GM19099 (cell line): ENCODE results near the gene CYRIA.

Experiments used
- POLR2A ChIP-seq: IDR thresholded peaks from 3 replicates; pipeline ENCODE4 v1.6.1; 2011; ENCODE audit warnings: low read depth; ENCODE audit not compliant: insufficient read length; ENCODE audit errors: extremely low read depth

Gene CYRIA

DNA sequence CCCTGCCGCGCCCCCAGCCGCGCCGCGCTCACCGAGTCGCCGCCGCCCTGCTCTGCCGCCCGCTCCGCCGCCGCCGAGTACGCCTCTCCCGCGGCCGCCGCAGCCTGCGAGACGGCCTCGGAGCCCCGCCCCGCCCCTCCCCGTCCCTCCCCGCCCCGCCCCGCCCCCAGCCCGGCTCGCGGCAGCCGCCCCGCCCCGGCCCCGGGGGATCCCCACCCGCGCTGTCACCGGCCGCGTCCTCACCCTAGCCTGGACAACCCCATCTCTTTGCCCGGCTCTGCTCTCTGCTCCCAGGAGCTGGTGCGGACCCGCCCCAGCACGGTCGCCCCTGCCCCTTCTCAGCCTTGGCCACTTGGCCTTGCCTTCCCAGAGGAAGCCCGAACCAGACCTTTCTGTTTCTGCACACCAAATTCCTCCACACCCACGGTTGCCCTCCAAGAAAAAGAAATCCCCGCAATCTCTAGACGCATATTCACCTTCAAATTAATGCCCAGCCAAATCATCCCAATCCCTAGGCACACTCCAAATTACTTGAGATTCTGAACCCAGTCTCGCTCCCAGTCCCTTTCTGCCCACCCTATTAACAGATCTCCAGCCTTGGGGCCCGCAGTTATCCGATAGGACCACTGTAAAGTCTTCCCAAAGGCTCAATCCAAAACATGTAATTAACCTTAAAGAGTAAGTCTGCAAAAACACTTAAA lies at the start of gene CYRIA:
CYRIA (minus strand) TSS at position 87 of the 701 bp plus-strand sequence. CDS start 77,715 bp downstream, outside the sequence.
- no peak for TF ChIP-seq POLR2A

DNA sequence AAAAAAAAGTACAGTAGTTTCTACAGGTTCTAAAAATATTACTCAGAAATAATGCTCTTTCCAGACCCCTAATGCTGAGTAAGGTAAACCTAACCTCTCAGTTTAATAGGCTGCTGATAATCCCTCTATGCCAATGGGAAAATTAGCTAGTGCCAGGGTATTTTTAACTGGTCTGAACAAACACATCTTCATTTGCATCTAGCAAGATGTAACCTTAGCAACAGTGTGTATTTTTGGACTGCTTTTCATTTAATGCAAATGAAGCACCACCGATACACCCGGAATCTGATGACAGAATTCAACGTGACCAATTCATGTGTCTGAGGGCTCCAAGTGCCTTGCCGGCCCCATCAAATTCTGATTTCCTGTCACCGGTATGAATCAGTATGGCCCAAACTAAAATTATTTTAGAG lies 47.4 kb upstream of the CYRIA start:
- no peak for TF ChIP-seq POLR2A

DNA sequence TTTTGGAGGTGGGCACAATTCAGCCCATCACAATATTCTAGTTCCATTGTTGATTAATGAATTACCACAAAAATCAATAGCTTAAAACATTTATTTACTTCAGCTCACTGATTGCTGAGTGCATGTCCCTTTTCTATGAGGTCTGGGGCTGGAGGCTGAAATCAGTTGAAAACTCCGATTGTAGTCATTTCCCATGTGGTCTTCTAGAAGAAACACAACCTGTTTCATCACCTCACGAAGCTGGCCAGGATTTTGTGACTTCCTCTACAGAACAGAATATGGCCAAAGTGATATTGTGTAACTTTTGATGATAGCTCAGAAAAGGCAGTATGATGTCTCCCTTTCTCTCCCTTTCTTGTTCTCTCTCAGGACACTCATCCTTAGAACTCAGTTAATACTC lies 44.1 kb upstream of the CYRIA start:
- no peak for TF ChIP-seq POLR2A

DNA sequence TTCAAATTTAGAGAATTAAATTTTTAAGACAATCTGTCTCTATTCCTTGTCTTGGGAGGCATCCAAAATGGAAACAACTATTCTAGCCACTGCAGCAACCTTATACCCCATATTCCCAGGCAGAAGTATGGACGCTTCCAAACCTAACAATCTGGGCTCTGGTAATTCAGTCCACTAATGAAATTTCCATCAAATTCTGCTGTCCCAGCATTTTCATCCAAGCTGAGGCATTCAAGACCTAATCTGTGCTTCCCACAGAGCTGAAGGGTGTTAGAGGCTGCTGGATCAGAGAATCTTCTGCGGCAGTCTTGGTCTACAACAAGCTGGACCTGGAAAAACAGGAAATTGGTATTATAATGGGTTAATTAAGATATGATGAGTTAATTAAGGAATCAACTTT lies 42.5 kb upstream of the CYRIA start:
- no peak for TF ChIP-seq POLR2A

DNA sequence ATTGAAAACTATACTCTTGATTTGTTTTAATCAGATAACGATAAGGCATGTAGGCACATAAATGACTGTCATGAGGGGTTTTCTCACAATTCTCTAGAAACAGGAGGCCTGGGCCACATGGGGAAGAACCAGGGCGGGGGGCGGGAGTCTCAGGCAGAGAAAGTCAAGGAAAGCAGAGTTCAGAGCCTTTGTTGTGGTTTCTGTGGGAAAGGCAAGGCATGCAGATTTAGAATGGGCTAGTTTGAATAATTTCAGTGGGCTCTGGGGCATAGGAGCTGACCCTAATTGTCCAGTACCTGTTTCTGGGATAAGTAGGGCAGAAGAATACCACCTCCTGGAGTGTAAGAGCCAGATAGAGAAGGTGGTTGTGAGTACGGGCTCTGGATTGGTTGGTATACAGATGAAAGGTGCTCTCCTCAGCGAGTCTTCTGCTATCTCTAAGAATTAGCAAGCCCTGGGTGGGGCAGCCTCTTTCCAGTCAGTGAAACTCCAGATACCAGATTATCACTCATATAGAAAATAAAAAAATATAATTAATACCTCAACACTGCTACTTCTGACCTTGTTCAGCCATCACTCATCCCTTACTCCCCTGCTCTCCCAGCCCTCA lies 41.5 kb upstream of the CYRIA start:
- TF ChIP-seq POLR2A = no peak

DNA sequence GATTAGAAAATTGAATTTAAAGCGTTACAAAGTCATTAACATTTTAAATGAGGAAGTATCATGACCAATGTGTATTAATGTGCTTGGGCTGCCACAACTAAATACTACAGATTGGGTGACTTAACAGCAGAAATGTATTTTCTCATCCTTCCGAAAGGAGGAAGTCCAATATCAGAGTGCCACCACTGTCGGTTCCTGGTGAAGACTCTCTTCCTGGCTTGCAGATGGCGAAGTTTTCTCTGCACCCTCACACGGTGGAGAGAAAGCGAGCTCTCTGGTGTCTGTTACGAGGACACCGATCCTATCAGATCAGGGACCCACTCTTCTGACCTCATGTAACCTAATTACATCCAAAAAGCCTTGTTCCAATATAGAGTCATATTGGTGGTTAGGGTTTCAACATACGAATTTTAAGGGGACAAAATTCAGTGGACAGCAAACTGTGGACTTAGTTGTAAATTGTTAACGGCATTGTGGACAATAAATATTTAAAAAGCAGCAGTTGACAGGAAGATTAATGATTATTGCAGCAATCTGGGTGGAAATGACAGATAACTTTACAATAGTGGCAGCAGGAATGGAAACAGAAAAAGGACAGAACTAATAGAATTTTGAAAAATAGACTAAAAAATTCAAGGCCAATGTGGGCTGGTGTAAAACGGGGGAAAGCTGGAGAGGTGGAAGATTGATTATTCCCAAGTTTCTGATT lies 35.1 kb upstream of the CYRIA start:
- TF ChIP-seq POLR2A = no peak

DNA sequence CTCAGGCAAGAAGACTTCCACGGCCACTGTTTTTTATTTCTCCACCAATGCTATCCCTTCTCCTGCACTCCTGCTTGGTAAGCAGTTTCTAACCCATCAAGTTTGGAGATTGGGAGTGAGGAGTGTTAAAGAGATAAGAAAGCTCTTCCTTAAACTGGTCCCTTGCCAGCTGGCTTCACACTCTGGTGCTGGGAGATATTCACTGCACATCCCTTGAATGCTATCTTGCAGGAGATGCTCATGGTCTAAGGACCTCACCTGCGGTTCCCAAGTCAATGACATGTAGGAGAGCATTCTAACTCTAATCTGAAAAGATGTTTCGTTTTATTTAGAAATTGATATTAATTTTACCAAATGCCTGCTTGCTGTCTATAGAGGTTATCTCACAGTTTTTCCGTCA lies 28.2 kb upstream of the CYRIA start:
- no peak for TF ChIP-seq POLR2A

DNA sequence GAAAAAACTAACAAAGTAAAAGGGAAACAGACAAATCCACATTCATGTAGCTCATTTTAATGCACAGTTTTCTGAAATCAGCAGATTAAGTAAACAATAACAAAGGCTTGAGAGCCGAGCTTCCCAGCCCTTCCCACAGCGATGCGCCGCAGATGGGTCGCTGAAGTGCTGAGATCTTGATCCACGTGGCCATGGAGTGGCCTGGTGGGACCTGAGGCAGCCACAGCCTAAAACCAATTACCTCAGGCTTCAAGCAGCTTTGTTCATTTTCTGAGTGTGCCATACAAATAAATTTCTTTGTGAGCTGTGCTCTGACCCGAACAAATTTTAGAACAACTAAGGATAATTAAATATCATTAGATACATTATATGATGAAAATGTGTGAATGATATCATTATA lies 25.6 kb upstream of the CYRIA start:
- TF ChIP-seq POLR2A = no peak

DNA sequence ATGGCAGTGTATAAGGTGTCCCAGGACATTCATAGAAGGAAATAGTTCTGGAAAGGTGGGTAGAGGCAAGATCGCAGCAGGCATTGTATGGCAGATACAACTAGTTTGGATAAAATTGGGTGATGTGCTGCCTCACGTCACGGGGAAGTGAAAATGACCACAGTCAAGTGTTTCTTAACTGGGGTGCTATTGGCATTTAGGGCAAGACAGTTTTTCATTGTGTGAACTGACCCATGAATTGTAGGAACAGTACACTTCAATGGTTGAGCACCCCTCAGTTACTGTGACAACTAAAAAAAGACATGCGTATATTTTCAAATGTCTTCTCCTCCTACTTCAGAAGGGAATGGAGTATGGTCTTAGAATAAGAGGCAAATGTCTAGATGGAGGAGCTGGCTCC lies 22.3 kb upstream of the CYRIA start:
- no peak for TF ChIP-seq POLR2A

DNA sequence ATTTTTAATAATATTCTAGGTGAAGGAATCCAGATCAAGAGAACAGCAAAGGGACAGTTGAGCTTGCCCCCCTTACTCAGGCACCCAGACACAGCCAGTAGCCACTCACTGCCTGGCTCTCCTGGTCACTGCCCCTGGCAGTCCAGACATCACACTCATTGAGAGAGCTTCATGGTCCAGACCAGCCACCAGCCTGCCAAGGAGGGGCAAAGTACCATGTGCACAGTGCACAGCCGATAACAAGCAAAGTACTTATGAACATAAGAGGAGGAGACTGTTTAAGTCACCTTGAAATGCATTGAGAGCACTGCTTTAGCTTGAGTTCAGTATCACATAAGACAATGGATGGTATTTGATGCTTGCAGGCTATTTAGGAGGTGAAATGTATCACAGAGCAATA lies 21.6 kb upstream of the CYRIA start:
- TF ChIP-seq POLR2A = no peak

DNA sequence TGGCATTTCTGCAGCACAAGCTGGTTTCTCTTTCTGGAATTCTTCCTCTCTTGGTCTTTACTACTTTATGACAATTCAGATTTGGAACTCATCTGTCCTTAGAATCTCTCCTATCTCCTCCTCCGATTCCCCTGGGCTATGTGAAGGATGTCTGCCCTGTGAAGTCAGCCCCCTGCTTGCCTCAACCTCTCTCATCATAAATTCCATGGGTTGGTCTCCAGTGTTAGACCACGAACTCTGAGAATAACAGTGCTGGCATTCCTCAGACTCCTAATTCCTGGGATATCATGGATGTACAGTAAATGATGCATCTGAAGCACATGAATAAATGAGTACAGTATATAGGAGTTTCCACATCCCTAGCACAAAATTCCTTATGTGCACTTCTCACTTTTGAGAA lies 21.0 kb upstream of the CYRIA start:
- no peak for TF ChIP-seq POLR2A

DNA sequence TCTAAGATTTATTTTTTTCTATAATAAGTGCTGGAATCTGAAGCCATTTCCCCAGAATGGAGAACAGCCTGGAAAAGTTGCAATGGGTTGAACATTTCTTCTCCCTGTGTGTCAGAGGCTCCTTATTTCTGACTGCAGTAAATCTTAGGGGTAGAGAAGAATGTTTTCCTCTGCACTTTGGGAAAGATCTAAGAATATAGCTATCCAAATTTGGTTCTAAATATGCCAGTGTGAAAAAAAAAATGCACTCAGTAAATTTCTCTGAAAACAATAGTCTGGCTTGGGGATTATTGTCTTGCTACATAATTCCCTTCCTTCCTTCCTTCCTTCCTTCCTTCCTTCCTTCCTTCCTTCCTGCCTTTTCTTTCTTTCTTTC lies 19.7 kb upstream of the CYRIA start:
- no peak for TF ChIP-seq POLR2A

DNA sequence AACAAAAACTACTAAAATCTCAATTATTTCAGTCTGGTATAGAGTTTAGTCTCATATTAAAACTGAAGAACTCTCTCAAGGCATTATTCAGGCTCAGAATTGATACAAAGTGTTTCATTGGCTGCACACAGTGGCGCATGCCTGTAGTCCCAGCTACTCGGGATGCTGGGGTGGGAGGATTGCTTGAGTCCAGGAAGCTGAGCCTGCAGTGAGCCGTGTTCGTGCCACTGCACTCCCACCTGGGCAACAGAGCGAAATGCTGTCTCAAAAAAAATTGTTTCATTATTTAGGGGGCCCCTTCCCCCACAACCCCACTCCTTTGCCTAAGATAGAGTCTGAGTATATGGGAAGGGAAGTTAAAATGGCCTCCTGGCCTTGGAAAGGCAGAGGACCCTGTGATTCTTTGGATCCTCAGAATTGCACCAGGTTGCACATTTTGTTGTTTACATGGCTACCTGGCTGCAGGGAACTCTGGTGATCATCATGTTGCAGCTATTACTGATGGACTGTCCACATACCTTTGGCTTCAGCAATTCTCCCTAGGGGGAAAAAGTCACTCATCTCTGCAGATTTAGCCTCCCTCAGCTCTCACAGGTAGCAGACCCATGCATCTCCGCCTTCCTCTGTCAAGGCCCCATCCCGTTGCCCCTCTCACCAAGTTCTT lies 19.2 kb upstream of the CYRIA start:
- TF ChIP-seq POLR2A = no peak

DNA sequence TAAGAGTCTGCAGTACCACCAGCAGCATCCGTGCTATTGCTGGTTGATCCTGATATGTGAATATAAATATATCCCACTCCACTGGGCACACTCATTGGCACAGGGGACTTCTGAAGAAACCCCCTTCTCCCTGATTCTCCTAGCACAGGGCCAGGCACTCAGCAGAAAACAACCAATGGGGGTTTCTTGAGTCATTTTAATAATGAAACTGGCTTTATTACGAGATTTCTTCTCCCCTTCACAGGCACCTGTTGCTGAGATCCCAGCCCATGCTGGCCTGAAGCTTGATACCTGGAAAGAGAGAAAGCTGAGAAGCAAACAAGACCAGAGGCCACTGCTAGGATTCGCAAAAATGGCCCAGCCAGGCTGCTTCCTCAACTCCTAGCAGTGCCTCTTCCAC lies 17.9 kb upstream of the CYRIA start:
- no peak for TF ChIP-seq POLR2A

DNA sequence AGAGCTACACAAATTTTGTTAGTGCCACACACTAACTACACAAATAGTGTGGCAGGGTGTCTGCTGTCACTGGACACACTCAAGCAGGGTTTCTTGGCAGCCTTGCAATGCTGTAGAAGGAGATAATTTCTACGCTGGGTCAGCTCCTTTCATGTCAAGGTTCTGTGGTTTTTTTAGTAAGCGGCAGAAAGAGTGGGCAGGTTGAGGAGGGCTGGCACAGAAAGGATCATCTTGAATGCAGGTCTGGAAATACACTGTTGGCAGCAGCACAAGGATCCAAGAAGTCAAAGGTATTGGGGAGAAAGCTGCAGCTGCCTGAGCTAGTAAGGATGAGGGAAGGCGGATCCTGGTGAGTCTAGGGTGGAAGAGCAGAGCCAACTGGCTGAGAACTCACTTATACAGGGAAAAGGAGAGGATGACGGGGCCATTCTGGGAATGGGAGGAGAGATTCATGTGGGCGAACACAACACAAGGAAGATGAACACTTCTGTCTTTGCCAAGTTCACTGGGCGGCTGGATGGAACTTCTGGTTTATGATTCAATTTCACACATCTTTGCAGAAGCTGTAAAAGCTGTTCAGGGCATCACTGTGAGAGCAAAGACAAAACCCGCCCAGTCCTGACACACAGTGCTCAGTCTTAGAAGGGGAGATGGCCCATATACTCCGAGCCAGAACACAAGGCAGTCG lies 16.9 kb upstream of the CYRIA start:
- TF ChIP-seq POLR2A = no peak

DNA sequence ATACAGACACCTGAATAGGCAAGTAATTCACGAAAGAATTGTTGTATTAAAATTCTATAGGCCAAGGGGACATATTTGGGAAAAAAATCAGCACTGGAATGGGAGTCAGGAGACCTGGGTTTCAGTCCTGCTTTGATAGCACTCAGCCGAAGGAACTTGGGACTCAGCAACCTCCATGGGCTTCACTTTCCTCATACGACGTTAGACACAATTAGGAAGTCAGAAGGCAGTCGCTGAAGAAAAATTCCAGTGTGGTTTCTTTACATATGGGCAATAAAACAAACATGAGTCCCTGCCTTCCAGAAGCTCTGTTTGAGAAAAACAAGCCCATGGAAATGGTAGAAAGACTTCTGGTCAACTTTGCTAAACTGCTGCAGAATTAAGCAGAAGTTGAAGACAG lies 15.1 kb upstream of the CYRIA start:
- no peak for TF ChIP-seq POLR2A

DNA sequence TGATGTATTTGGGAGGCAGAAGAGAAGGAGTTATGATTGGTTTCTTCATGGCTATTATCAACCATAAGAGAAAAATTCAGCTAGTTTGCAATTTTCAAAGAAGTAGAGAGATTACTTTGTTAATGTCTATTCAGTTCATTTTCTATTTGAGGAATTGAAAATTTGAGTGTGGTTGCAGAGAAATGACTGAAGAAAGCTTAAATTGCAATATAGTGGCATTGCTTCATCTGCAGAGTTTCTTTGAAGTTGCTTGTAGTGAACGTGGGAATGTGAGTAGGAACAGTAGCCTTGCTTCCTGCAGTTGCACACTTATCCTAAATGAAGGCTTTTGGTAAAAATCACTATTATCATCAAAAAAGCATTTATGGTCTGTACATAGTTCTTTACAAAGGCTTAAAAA lies 14.7 kb upstream of the CYRIA start:
- no peak for TF ChIP-seq POLR2A
